K562 (cell line): ENCODE measurements around the gene GUCA2B. TPM values are rescaled to one million over a fixed set of nuclear protein-coding genes. Genes with fewer than 3 reads are reported as not detected.

Experiments
- ATAC-seq: fragments of 200-7000 bp; cut with Tn5 transposase; 3 replicates; pipeline ENCODE4 v1.9.1; 2020; ENCODE audit warnings: moderate library complexity
- BruUV-seq: library from RNA; stranded (reverse); fragments of 400-500 nt; replicated peaks from 2 replicates; lab custom pipeline; 2021; lab: Mats Ljungman, UMichigan
- CTCF ChIA-PET: fragments of 300-600 bp; formaldehyde crosslinking; extraction: SDS; loops from one replicate; lab custom pipeline; 2021; ENCODE audit warnings: low intra/inter-chr PET ratio; lab: Yijun Ruan, JAX
- POLR2A ChIA-PET: fragments of 300-600, 350-650 bp; sonication (Branson Sonifier 250); formaldehyde crosslinking; extraction: SDS; loops from one replicate; lab custom pipeline; 2021; ENCODE audit warnings: antibody characterized with exemption, inconsistent platforms; lab: Yijun Ruan, JAX
- DNase-seq, 4 experiments: peaks; one replicate each; pipeline versions ENCODE4 v3.0.0 to v3.0.0-alpha.2; 2011 to 2018; ENCODE audit warnings: low spot score in 3 of 4, mixed read lengths in 3 of 4; ENCODE audit errors: extremely low read depth in 1 of 4
- FAIRE-seq: peaks from 2 replicates; lab custom pipeline; 2011; peaks lifted over from hg19 to GRCh38; lab: Jason Lieb, UNC
- H2AFZ ChIP-seq: 2 replicates; pipeline ENCODE4 v1.6.0; 2011; ENCODE audit warnings: low read depth, low read length, control low read depth, inconsistent platforms
- H3K27ac ChIP-seq: fragments of 200-600 bp; 3 replicates; pipeline ENCODE4 v1.8.0; 2011; ENCODE audit warnings: low read depth, mild to moderate bottlenecking, control low read depth, inconsistent platforms, low read length, moderate library complexity, mixed read lengths; ENCODE audit errors: extremely low read depth
- H3K27me3 ChIP-seq, 2 experiments: fragments of 300-600 bp in 1 of 2; 2 replicates in 1 of 2; 3 replicates in 1 of 2; pipeline versions ENCODE4 v1.6.0 to v1.8.0; 2011; ENCODE audit warnings: inconsistent platforms in 2 of 2, low read length in 2 of 2, mild to moderate bottlenecking in 1 of 2, mixed read lengths in 1 of 2, moderate library complexity in 1 of 2; ENCODE audit not compliant: control insufficient read depth in 2 of 2, insufficient read depth in 2 of 2
- H3K36me3 ChIP-seq: fragments of 300-600 bp; 3 replicates; pipeline ENCODE4 v1.8.0; 2011; ENCODE audit warnings: mild to moderate bottlenecking, low read length, inconsistent platforms; ENCODE audit not compliant: control insufficient read depth, insufficient read depth
- H3K4me1 ChIP-seq, 2 experiments: fragments of 200-600 bp in 1 of 2; replicated peaks in 1 of 2; 2 replicates in 1 of 2; 3 replicates in 1 of 2; pipeline versions ENCODE4 v1.5.1 to v1.8.0; 2011; ENCODE audit warnings: inconsistent platforms in 2 of 2, low read length in 2 of 2, mild to moderate bottlenecking in 1 of 2, mixed read lengths in 1 of 2, moderate library complexity in 1 of 2; ENCODE audit not compliant: control insufficient read depth in 2 of 2, insufficient read depth in 2 of 2
- H3K4me2 ChIP-seq: 2 replicates; pipeline ENCODE4 v1.6.1; 2011; ENCODE audit warnings: low read length, control low read depth, inconsistent platforms, mixed read lengths; ENCODE audit not compliant: insufficient read depth
- H3K4me3 ChIP-seq: fragments of 200-600 bp; sonication (generic), shearing (Covaris generic); 2 replicates; pipeline ENCODE4 v1.5.1; 2016; ENCODE audit warnings: control low read depth, inconsistent platforms
- H3K79me2 ChIP-seq: fragments of 200-600 bp; 3 replicates; pipeline ENCODE4 v1.8.0; 2011; ENCODE audit warnings: low read length, inconsistent platforms; ENCODE audit not compliant: control insufficient read depth, insufficient read depth
- H3K9ac ChIP-seq, 2 experiments: 2 replicates each; pipeline versions ENCODE4 v1.6.0 to v1.6.1; 2011; ENCODE audit warnings: low read depth in 2 of 2, low read length in 2 of 2, control low read depth in 1 of 2, inconsistent platforms in 1 of 2, mild to moderate bottlenecking in 1 of 2, mixed read lengths in 1 of 2; ENCODE audit not compliant: insufficient read depth in 1 of 2
- H3K9me1 ChIP-seq: one replicate; pipeline ENCODE4 v1.6.0; 2011; ENCODE audit warnings: inconsistent platforms, mild to moderate bottlenecking, low read length, moderate library complexity; ENCODE audit not compliant: control insufficient read depth, insufficient read depth
- H3K9me3 ChIP-seq: replicated peaks from 2 replicates; pipeline ENCODE4 v1.5.1; 2011; ENCODE audit warnings: low read depth, low read length, inconsistent platforms; ENCODE audit not compliant: control insufficient read depth, insufficient read depth
- H4K20me1 ChIP-seq: replicated peaks from 2 replicates; pipeline ENCODE4 v1.6.1; 2011; ENCODE audit warnings: low read length, inconsistent platforms, mixed read lengths; ENCODE audit not compliant: control insufficient read depth, insufficient read depth
- ATF7 ChIP-seq: fragments of 450-650 bp; IDR thresholded peaks from 2 replicates; pipeline ENCODE4 v1.7.1; 2014; ENCODE audit warnings: mild to moderate bottlenecking, moderate library complexity
- MCM5 ChIP-seq: fragments of 450-650 bp; IDR thresholded peaks from 2 replicates; pipeline ENCODE4 v1.6.1; 2016; ENCODE audit warnings: low read depth
- MCM7 ChIP-seq, 2 experiments: fragments of 450-650 bp; IDR thresholded peaks; 2 replicates each; pipeline ENCODE4 v1.6.1; 2016 to 2018
- NCOA2 ChIP-seq, 2 experiments: fragments of 450-650 bp; IDR thresholded peaks; 2 replicates each; pipeline ENCODE4 v1.6.1; 2018; ENCODE audit warnings: mild to moderate bottlenecking in 2 of 2, moderate library complexity in 1 of 2; ENCODE audit not compliant: partially characterized antibody in 2 of 2
- NKRF ChIP-seq: fragments of 450-650 bp; IDR thresholded peaks from 2 replicates; pipeline ENCODE4 v1.6.1; 2016; ENCODE audit warnings: borderline replicate concordance
- ZNF175 ChIP-seq: fragments of 200-800 bp; sonication (Bioruptor generic); IDR thresholded peaks from 2 replicates; pipeline ENCODE4 v1.6.1; 2016; ENCODE audit warnings: low read depth, mild to moderate bottlenecking, missing genetic modification characterization, missing compliant biosample characterization
- ZNF274 ChIP-seq: IDR thresholded peaks from 2 replicates; pipeline ENCODE4 v1.6.1; 2011; ENCODE audit warnings: low read depth, mild to moderate bottlenecking, low read length, moderate library complexity, borderline replicate concordance
- ZNF3 ChIP-seq: fragments of 250-450 bp; sonication (Bioruptor Pico); IDR thresholded peaks from 2 replicates; pipeline ENCODE4 v1.5.0; 2021; ENCODE audit warnings: mild to moderate bottlenecking, moderate library complexity
- ZNF764 ChIP-seq: fragments of 250-450 bp; sonication (Bioruptor Pico); IDR thresholded peaks from 2 replicates; pipeline ENCODE4 v1.4.0; 2020; ENCODE audit warnings: low read depth, mild to moderate bottlenecking, moderate library complexity
- WGBS: fragments of 100-300 bp; shearing (Covaris generic); methylation state at CpG from one replicate; pipeline ENCODE4 v1.1.6; 2016; ENCODE audit warnings: low coverage, mixed read lengths; ENCODE audit not compliant: insufficient coverage; ENCODE audit errors: missing lambda C conversion rate; 5-methylcytosine and 5-hydroxymethylcytosine counted together
- in situ Hi-C: fragments of 300-500 bp; cut with MboI; formaldehyde crosslinking; loops from 4 replicates; pipeline ENCODE4 v1.15.0; 2018; ENCODE audit warnings: inconsistent platforms, mixed read lengths
- intact Hi-C: fragments of 100-400 bp; cut with micrococcal nuclease; formaldehyde crosslinking; loops from 2 replicates; pipeline ENCODE4 v1.14.2; 2022
- polyA plus RNA-seq, 8 experiments: library from polyadenylated mRNA; depleted of rRNA in 4 of 8; stranded (reverse) in 5 of 8; unstranded in 3 of 8; fragments of >200 nt; fragmentation: Nextera tagmentation in 2 of 8; fragmentation: Illumina TruSeq in 1 of 8; extraction: Ambion mirVana in 2 of 8; extraction: Trizol in 1 of 8; gene quantifications; 2 replicates each; pipeline versions ENCODE4 v1.2.1 to v1.2.3, GENCODE V29; 2011 to 2014; ENCODE audit warnings: inconsistent platforms in 1 of 8, missing spikeins in 1 of 8
- total RNA-seq, 7 experiments: library from RNA; depleted of rRNA in 6 of 7; stranded (reverse); fragments of >200 nt in 6 of 7; fragmentation: Illumina TruSeq in 2 of 7; extraction: Trizol in 2 of 7; gene quantifications; 2 replicates each; pipeline versions ENCODE4 v1.2.1 to v1.2.3, GENCODE V29; 2011 to 2021; ENCODE audit warnings: low replicate concordance in 1 of 7
- TF ChIP-seq, protein P1 (sequence below): sonication (generic); formaldehyde crosslinking; IDR thresholded peaks from 2 replicates; pipeline ENCODE4 v1.5.0; 2020; ENCODE audit warnings: missing genetic modification reagents
- TF ChIP-seq, protein P2 (sequence below): fragments of 250-450 bp; sonication (Bioruptor Pico); IDR thresholded peaks from 2 replicates; pipeline ENCODE4 v1.4.0; 2020; ENCODE audit warnings: borderline replicate concordance
- TF ChIP-seq, protein P3 (sequence below): fragments of 450-650 bp; formaldehyde crosslinking; IDR thresholded peaks from 2 replicates; pipeline ENCODE4 v1.4.0; 2022; ENCODE audit warnings: missing genetic modification characterization
- TF ChIP-seq, protein P4 (sequence below): fragments of 450-650 bp; conservative IDR thresholded peaks from 2 replicates; pipeline ENCODE4 v1.6.1; 2016; ENCODE audit warnings: missing genetic modification characterization, low read depth, mild to moderate bottlenecking, control low read depth, missing compliant biosample characterization
- TF ChIP-seq, protein P5 (sequence below): fragments of 250-450 bp; sonication (Bioruptor Pico); IDR thresholded peaks from 2 replicates; pipeline ENCODE4 v1.4.0; 2020

GUCA2B gene
- total and polyA plus RNA-seq, 9 of the 15 experiments (the other 6 are each of a cell fraction or from before 2014, with no cell fraction given) = not detected

- H3K27me3 ChIP-seq = peaks cover 18 to 37% of the 10 kb centered on the region in 2 experiments; a peak in 4 of 5 replicates
- TF ChIP-seq, protein P1, sequence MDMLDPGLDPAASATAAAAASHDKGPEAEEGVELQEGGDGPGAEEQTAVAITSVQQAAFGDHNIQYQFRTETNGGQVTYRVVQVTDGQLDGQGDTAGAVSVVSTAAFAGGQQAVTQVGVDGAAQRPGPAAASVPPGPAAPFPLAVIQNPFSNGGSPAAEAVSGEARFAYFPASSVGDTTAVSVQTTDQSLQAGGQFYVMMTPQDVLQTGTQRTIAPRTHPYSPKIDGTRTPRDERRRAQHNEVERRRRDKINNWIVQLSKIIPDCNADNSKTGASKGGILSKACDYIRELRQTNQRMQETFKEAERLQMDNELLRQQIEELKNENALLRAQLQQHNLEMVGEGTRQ = no peak
- TF ChIP-seq ATF7 (no peak), NCOA2 (IDR thresholded peaks at IDR 0.05; ENCODE audit: partially characterized antibody in 2 of 2) (no peak), MCM5 (no peak), ZNF175 (CRISPR knock-in tag) (no peak), ZNF274 (no peak), MCM7 (IDR thresholded peaks at IDR 0.05) (no peak), ZNF3 (CRISPR knock-in tag) (no peak), NKRF (no peak), ZNF764 (no peak)
- TF ChIP-seq, protein P2, sequence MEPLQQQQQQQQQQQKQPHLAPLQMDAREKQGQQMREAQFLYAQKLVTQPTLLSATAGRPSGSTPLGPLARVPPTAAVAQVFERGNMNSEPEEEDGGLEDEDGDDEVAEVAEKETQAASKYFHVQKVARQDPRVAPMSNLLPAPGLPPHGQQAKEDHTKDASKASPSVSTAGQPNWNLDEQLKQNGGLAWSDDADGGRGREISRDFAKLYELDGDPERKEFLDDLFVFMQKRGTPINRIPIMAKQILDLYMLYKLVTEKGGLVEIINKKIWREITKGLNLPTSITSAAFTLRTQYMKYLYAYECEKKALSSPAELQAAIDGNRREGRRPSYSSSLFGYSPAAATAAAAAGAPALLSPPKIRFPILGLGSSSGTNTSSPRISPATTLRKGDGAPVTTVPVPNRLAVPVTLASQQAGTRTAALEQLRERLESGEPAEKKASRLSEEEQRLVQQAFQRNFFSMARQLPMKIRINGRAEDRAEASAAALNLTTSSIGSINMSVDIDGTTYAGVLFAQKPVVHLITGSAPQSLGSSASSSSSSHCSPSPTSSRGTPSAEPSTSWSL (CRISPR knock-in tag) = no peak
- TF ChIP-seq, protein P3, sequence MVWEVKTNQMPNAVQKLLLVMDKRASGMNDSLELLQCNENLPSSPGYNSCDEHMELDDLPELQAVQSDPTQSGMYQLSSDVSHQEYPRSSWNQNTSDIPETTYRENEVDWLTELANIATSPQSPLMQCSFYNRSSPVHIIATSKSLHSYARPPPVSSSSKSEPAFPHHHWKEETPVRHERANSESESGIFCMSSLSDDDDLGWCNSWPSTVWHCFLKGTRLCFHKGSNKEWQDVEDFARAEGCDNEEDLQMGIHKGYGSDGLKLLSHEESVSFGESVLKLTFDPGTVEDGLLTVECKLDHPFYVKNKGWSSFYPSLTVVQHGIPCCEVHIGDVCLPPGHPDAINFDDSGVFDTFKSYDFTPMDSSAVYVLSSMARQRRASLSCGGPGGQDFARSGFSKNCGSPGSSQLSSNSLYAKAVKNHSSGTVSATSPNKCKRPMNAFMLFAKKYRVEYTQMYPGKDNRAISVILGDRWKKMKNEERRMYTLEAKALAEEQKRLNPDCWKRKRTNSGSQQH (CRISPR knock-in tag) = no peak
- TF ChIP-seq, protein P4, sequence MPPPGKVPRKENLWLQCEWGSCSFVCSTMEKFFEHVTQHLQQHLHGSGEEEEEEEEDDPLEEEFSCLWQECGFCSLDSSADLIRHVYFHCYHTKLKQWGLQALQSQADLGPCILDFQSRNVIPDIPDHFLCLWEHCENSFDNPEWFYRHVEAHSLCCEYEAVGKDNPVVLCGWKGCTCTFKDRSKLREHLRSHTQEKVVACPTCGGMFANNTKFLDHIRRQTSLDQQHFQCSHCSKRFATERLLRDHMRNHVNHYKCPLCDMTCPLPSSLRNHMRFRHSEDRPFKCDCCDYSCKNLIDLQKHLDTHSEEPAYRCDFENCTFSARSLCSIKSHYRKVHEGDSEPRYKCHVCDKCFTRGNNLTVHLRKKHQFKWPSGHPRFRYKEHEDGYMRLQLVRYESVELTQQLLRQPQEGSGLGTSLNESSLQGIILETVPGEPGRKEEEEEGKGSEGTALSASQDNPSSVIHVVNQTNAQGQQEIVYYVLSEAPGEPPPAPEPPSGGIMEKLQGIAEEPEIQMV = no peak
- TF ChIP-seq, protein P5, sequence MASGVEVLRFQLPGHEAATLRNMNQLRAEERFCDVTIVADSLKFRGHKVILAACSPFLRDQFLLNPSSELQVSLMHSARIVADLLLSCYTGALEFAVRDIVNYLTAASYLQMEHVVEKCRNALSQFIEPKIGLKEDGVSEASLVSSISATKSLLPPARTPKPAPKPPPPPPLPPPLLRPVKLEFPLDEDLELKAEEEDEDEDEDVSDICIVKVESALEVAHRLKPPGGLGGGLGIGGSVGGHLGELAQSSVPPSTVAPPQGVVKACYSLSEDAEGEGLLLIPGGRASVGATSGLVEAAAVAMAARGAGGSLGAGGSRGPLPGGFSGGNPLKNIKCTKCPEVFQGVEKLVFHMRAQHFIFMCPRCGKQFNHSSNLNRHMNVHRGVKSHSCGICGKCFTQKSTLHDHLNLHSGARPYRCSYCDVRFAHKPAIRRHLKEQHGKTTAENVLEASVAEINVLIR (CRISPR knock-in tag) = no peak
These were observed 17.8 kb upstream of the GUCA2B start for GRCh38 chr1:42135426-42135825.

More at GRCh38 chr1:42135426-42135825, 17.8 kb upstream of the GUCA2B start:
- Histone ChIP-seq H3K4me1 (no peaks in the 10 kb centered on the region), H3K79me2 (no peaks in the 10 kb centered on the region), H4K20me1 (no peaks in the 10 kb centered on the region), H2AFZ (no peak overlapping the region), H3K9me3 (no peaks in the 10 kb centered on the region), H3K27ac (no peak overlapping the region), H3K4me2 (no peak overlapping the region), H3K9me1 (no peaks in the 10 kb centered on the region), H3K9ac (no peak overlapping the region), H3K4me3 (no peak overlapping the region), H3K36me3 (no peaks in the 10 kb centered on the region)
- BruUV-seq = no TSS peak
- WGBS = 0% methylated on average over 3 of the region's 3 CpGs
- DNase-seq (no peak), FAIRE-seq (no peak), ATAC-seq (no peak)
- in situ Hi-C loops = loop anchor here (25.0 kb wide), 1 partner anchor 323 kb away; no protein-coding TSS in a partner anchor
- intact Hi-C loops = loop anchor here (10.0 kb wide), 1 partner anchor 321 kb away; no protein-coding TSS in a partner anchor
- CTCF ChIA-PET = no interaction called here
- POLR2A ChIA-PET = interaction anchor here (0.6 to 1.1 kb wide), 3 partner anchors 229 to 477 kb away, joined by 3 to 4 read pairs (median 3); no protein-coding TSS in a partner anchor
